ENCODE data around the gene TTC6. TPM values are rescaled to one million over a fixed set of nuclear protein-coding genes. Genes with fewer than 3 reads are reported as not detected.

TTC6 gene
- total and polyA plus RNA-seq, 5 donors = not detected

DNA sequence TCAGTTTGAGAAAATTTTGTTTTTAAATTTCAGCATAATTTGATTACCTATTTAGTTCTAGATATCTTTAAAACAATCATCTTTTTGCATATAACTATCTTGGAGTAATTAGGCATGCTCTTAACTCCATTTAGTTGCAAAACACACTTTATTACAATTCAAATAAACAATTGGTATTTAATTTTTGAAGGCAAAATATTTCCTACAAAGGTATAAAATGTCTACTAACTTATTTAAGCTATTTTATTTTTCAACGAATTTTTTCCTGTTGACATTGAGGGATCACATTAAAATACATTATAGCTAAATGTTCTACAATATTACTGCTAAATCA, 8.7 kb upstream of the TTC6 start:
- peaks cover 7% of the 10 kb centered on the region for H3K27me3 ChIP-seq (ENCODE audit: control insufficient read depth, insufficient read depth)
- no peak overlapping the region for H3K27ac ChIP-seq (ENCODE audit: low read length)
- WGBS = 0% methylated on average over 1 of the region's 1 CpG
- intact Hi-C loops (cut with DNase I) = no loop called here
- no peaks in the 10 kb centered on the region for H3K9me3 ChIP-seq (ENCODE audit: control insufficient read depth, low read length)
- DNase-seq (no peak), ATAC-seq (no peak)
- H3K4me1 ChIP-seq (ENCODE audit: control insufficient read depth, insufficient read depth, low read length) = no peaks in the 10 kb centered on the region
- no peak overlapping the region for H3K4me3 ChIP-seq (ENCODE audit: low read length)

DNA sequence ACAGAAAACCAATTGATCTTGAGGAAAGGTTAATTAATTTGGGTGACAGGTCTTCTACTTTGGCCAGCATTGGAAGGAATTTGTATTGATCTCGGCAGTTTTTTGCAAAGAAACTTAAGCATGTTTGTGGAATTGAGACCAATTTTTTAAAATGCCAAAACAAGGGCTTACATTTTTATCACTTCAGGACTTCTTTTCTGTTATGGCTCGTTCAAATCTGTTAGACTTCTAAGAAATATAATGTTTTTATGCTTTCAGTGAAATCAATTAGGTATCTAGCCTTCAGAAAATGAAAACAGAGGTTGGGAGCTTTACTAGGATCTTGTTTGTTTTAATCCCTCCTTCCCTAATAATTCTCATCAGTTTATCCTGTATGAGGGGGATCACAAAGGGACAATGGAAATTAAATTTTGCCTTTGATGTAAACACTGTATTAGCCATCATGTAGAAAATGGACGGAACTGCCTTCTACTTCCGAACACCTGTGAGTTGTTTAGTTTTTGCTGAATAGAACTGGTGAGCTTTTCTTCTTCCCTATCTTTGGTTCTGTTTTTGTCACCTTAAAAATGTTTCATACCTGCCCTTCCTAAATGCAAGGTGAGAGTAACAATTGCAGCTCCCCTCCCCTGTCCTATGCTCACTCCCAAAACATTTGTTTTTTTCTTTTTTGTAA, 8.2 kb upstream of the TTC6 start:
- Histone ChIP-seq H3K9me3 (ENCODE audit: control insufficient read depth, low read length) (no peaks in the 10 kb centered on the region), H3K27me3 (ENCODE audit: control insufficient read depth, insufficient read depth) (peaks cover 7% of the 10 kb centered on the region), H3K4me3 (ENCODE audit: low read length) (no peak overlapping the region), H3K27ac (ENCODE audit: low read length) (no peak overlapping the region), H3K4me1 (ENCODE audit: control insufficient read depth, insufficient read depth, low read length) (no peaks in the 10 kb centered on the region)
- 11% methylated on average over 4 of the region's 4 CpGs for WGBS
- DNase-seq (no peak), ATAC-seq (no peak)
- intact Hi-C loops (cut with DNase I) = no loop called here

GRCh38 chr14:37587881-37588666, 7.4 kb upstream of the TTC6 start:
- intact Hi-C loops (cut with DNase I) = no loop called here
- peak in 2 of 3 donors; percentile 28 to 46 for DNase-seq
- Histone ChIP-seq H3K4me3 (ENCODE audit: low read length) (no peak overlapping the region), H3K4me1 (ENCODE audit: control insufficient read depth, insufficient read depth, low read length) (no peaks in the 10 kb centered on the region), H3K9me3 (ENCODE audit: control insufficient read depth, low read length) (no peaks in the 10 kb centered on the region), H3K27me3 (ENCODE audit: control insufficient read depth, insufficient read depth) (peaks cover 7% of the 10 kb centered on the region), H3K27ac (ENCODE audit: low read length) (no peak overlapping the region)
- ATAC-seq = no peak
- WGBS = 3% methylated on average over 63 of the region's 63 CpGs

- ATAC-seq (no peak), DNase-seq (no peak)
- 19% methylated on average over 6 of the region's 6 CpGs for WGBS
- Histone ChIP-seq H3K9me3 (ENCODE audit: control insufficient read depth, low read length) (no peaks in the 10 kb centered on the region), H3K4me1 (ENCODE audit: control insufficient read depth, insufficient read depth, low read length) (no peaks in the 10 kb centered on the region), H3K27me3 (ENCODE audit: control insufficient read depth, insufficient read depth) (peaks cover 7% of the 10 kb centered on the region), H3K4me3 (ENCODE audit: low read length) (no peak overlapping the region), H3K27ac (ENCODE audit: low read length) (no peak overlapping the region)
- intact Hi-C loops (cut with DNase I) = no loop called here
Measured at GRCh38 chr14:37588667-37588955, 6.8 kb upstream of the TTC6 start.

- Histone ChIP-seq H3K4me1 (ENCODE audit: control insufficient read depth, insufficient read depth, low read length) (no peaks in the 10 kb centered on the region), H3K4me3 (ENCODE audit: low read length) (no peak overlapping the region), H3K27me3 (ENCODE audit: control insufficient read depth, insufficient read depth) (peaks cover 7% of the 10 kb centered on the region), H3K27ac (ENCODE audit: low read length) (no peak overlapping the region), H3K9me3 (ENCODE audit: control insufficient read depth, low read length) (no peaks in the 10 kb centered on the region)
- DNase-seq = no peak
- intact Hi-C loops (cut with DNase I) = no loop called here
- WGBS = 15% methylated on average over 16 of the region's 16 CpGs
- no peak for ATAC-seq
Measured at GRCh38 chr14:37588956-37589714, 6.3 kb upstream of the TTC6 start.

DNA sequence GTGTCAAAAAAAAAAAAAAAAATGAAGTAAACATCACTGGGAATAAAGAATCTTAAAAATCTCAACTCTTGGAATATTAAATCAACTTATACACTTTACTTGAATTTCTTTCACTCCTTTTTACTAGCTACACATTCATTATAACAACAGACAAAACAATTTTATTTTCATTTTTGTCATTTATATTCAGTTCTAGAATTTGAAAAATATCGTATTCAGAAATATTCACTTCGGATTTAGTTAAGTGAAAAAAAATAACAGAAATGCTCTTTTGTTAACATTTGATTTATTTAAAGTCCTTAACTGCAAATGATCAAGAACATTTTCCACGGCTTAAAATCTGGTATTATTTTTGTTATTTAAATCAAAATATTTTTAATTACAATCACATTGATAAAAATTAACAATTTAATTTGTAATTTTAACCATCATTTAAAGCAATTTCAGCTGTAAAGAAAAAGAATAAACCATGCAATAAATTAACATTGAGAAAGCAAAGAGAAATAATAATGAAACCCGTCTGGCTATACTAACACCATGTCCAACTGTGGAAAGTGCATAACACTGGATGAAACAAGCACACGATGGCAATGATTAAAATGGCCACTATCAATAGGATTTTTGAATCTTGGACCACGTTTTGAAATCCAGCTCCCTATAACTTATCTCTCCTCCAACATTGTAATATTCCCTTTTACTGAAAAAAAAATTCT, 5.6 kb upstream of the TTC6 start:
- H3K4me1 ChIP-seq (ENCODE audit: control insufficient read depth, insufficient read depth, low read length) = no peaks in the 10 kb centered on the region
- DNase-seq (no peak), ATAC-seq (no peak)
- 15% methylated on average over 6 of the region's 6 CpGs for WGBS
- H3K27ac ChIP-seq (ENCODE audit: low read length) = no peak overlapping the region
- intact Hi-C loops (cut with DNase I) = no loop called here
- no peak overlapping the region for H3K4me3 ChIP-seq (ENCODE audit: low read length)
- H3K27me3 ChIP-seq (ENCODE audit: control insufficient read depth, insufficient read depth) = peaks cover 7% of the 10 kb centered on the region
- H3K9me3 ChIP-seq (ENCODE audit: control insufficient read depth, low read length) = no peaks in the 10 kb centered on the region

- no peak overlapping the region for H3K27ac ChIP-seq (ENCODE audit: low read length)
- no peaks in the 10 kb centered on the region for H3K9me3 ChIP-seq (ENCODE audit: control insufficient read depth, low read length)
- intact Hi-C loops (cut with DNase I) = no loop called here
- no peak for ATAC-seq
- H3K27me3 ChIP-seq (ENCODE audit: control insufficient read depth, insufficient read depth) = peaks cover 7% of the 10 kb centered on the region
- no peaks in the 10 kb centered on the region for H3K4me1 ChIP-seq (ENCODE audit: control insufficient read depth, insufficient read depth, low read length)
- DNase-seq = no peak
- 15% methylated on average over 4 of the region's 4 CpGs for WGBS
- H3K4me3 ChIP-seq (ENCODE audit: low read length) = no peak overlapping the region
Measured at GRCh38 chr14:37590428-37591139, 4.8 kb upstream of the TTC6 start.

DNA sequence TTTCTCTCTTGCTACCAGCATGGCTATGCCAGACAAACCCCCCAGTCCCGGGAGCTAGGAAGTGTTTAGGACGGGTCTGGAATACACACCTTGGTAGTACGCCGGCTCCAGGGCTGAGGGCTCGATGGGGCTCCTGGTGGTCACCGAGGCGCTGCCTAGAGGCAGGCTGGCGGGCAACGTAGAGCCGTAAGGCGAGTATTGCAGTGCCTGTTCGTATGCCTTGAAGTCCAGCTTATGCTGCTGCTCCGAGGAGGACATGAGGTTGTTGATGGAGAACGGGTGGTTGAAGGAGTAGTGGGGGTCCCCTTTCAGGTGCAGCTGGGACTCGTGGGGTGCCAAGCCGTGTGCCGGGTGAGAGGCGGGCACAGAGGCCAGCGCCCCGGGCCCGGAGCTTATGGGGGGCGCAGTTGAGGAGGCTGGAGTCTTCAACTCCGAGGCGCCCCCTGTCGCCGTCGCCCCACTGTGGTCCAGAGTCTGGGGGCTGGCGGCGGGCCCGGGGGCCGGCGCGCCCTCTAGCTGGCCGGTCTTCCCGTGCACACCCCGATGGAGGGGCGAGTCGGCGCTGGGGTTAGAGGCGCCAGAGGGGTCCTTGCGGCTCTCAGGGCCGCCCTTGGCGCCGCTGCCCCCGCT, 4.0 kb upstream of the TTC6 start:
- peaks cover 7% of the 10 kb centered on the region for H3K27me3 ChIP-seq (ENCODE audit: control insufficient read depth, insufficient read depth)
- intact Hi-C loops (cut with DNase I) = no loop called here
- ATAC-seq = no peak
- peak in 2 of 3 donors; percentile 36 to 43 for DNase-seq
- H3K27ac ChIP-seq (ENCODE audit: low read length) = no peak overlapping the region
- H3K4me3 ChIP-seq (ENCODE audit: low read length) = no peak overlapping the region
- no peaks in the 10 kb centered on the region for H3K4me1 ChIP-seq (ENCODE audit: control insufficient read depth, insufficient read depth, low read length)
- no peaks in the 10 kb centered on the region for H3K9me3 ChIP-seq (ENCODE audit: control insufficient read depth, low read length)
- 2% methylated on average over 45 of the region's 45 CpGs for WGBS

DNA sequence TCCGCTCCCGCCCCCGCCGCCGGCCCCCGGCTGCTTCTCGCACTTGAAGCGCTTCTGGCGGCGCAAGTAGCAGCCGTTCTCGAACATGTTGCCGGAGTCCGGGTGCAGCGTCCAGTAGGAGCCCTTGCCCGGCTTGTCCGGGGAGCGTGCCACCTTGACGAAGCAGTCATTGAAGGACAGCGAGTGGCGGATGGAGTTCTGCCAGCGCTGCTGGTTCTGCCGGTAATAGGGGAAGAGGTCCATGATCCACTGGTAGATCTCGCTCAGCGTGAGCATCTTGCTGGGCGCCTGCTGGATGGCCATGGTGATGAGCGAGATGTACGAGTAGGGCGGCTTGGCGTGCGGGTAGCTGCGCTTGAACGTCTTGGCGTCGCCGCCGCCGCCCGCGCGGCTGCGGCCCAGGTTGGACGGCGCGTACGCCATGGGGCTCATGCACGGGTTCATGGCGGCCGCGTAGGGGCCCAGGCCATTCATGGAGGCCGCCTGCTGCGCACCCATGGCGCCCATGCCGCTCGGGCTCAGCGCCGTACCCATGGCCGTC, 3.4 kb upstream of the TTC6 start:
- Histone ChIP-seq H3K4me3 (ENCODE audit: low read length) (no peak overlapping the region), H3K27ac (ENCODE audit: low read length) (no peak overlapping the region), H3K4me1 (ENCODE audit: control insufficient read depth, insufficient read depth, low read length) (no peaks in the 10 kb centered on the region), H3K9me3 (ENCODE audit: control insufficient read depth, low read length) (no peaks in the 10 kb centered on the region), H3K27me3 (ENCODE audit: control insufficient read depth, insufficient read depth) (peaks cover 7% of the 10 kb centered on the region)
- intact Hi-C loops (cut with DNase I) = no loop called here
- no peak for ATAC-seq
- DNase-seq = peak in 2 of 3 donors; percentile 43 to 50
- 4% methylated on average over 58 of the region's 58 CpGs for WGBS
